A673 (cell line): ENCODE measurements around the gene TTLL12. TPM values are rescaled to one million over a fixed set of nuclear protein-coding genes. Genes with fewer than 3 reads are reported as not detected.

ENCODE experiments used
- BruUV-seq: library from RNA; stranded (reverse); fragments of 400-500 nt; replicated peaks from 2 replicates; lab custom pipeline; 2021; lab: Mats Ljungman, UMichigan
- CTCF ChIA-PET: fragments of 300-600 bp; sonication (Branson Sonifier 250); formaldehyde crosslinking; loops from one replicate; lab custom pipeline; 2022; ENCODE audit warnings: antibody characterized with exemption; lab: Charles Lee
- POLR2A ChIA-PET: fragments of 300-600 bp; sonication (Branson Sonifier 250); formaldehyde crosslinking; loops from one replicate; lab custom pipeline; 2022; ENCODE audit warnings: antibody characterized with exemption; ENCODE audit not compliant: low non-redundant PET; lab: Charles Lee
- DNase-seq: peaks from one replicate; pipeline ENCODE4 v3.0.0-alpha.2; 2015; ENCODE audit warnings: low spot score
- H3K27ac ChIP-seq: fragments of 200-600 bp; sonication (generic); 2 replicates; pipeline ENCODE4 v1.5.1; 2016; ENCODE audit warnings: mixed run types, low read depth, mild to moderate bottlenecking, mixed read lengths, antibody characterized with exemption, low read length; ENCODE audit not compliant: poor library complexity, severe bottlenecking
- H3K27me3 ChIP-seq: fragments of 200-600 bp; sonication (generic); replicated peaks from 2 replicates; pipeline ENCODE4 v1.6.1; 2017; ENCODE audit warnings: mixed run types, low read depth, mild to moderate bottlenecking, mixed read lengths, antibody characterized with exemption, low read length; ENCODE audit not compliant: insufficient read depth, poor library complexity
- H3K36me3 ChIP-seq: fragments of 200-600 bp; sonication (generic); 2 replicates; pipeline ENCODE4 v1.6.1; 2016; ENCODE audit warnings: mixed run types, mild to moderate bottlenecking, mixed read lengths, antibody characterized with exemption, low read length; ENCODE audit not compliant: insufficient read depth, poor library complexity, severe bottlenecking
- H3K4me1 ChIP-seq: fragments of 200-600 bp; sonication (generic); 2 replicates; pipeline ENCODE4 v1.6.1; 2017; ENCODE audit warnings: mixed run types, mild to moderate bottlenecking, mixed read lengths, antibody characterized with exemption, low read length; ENCODE audit not compliant: insufficient read depth, poor library complexity, severe bottlenecking
- H3K4me3 ChIP-seq: fragments of 200-600 bp; sonication (generic); 2 replicates; pipeline ENCODE4 v1.5.1; 2016; ENCODE audit warnings: low read depth, mixed run types, mild to moderate bottlenecking, mixed read lengths, low read length; ENCODE audit not compliant: poor library complexity, severe bottlenecking
- H3K9me3 ChIP-seq: fragments of 200-600 bp; sonication (generic); 2 replicates; pipeline ENCODE4 v1.6.1; 2016; ENCODE audit warnings: mixed run types, low read depth, mild to moderate bottlenecking, mixed read lengths, antibody characterized with exemption, low read length; ENCODE audit not compliant: poor library complexity, severe bottlenecking
- CTCF ChIP-seq: fragments of 300-800, 200-600 bp; sonication (generic); conservative IDR thresholded peaks from 2 replicates; pipeline ENCODE4 v1.5.1; 2017; ENCODE audit warnings: low read depth, mild to moderate bottlenecking, antibody characterized with exemption, low read length, moderate library complexity, mixed read lengths
- EZH2 ChIP-seq: fragments of 200-600 bp; sonication (generic); IDR thresholded peaks from 2 replicates; pipeline ENCODE4 v1.6.1; 2017; ENCODE audit warnings: borderline replicate concordance, low read depth, mild to moderate bottlenecking, mixed read lengths, antibody characterized with exemption, low read length; ENCODE audit not compliant: poor library complexity, severe bottlenecking
- intact Hi-C: fragments of 100-400 bp; cut with micrococcal nuclease; formaldehyde crosslinking; loops from one replicate; pipeline ENCODE4 v1.10.0; 2022; ENCODE audit not compliant: unreplicated experiment
- total RNA-seq: library from RNA; stranded (reverse); gene quantifications from 2 replicates; pipeline ENCODE4 v1.2.3, GENCODE V29; 2021

The TTLL12 gene
- total RNA-seq, 1 experiment from 2014 or later: 138 TPM

- no peaks in the 10 kb centered on the region for H3K9me3 ChIP-seq
- POLR2A ChIA-PET: no interaction called here
- CTCF ChIA-PET: no interaction called here
Observed at GRCh38 chr22:43210631-43211515, 23.9 kb upstream of the TTLL12 start.

GRCh38 chr22:43209971-43210370 lies 23.0 kb upstream of the TTLL12 start:
- DNase-seq: no peak
- no peak for TF ChIP-seq CTCF
- TF ChIP-seq EZH2: no peak
- Histone ChIP-seq H3K4me1 (no peaks in the 10 kb centered on the region), H3K27me3 (no peaks in the 10 kb centered on the region), H3K36me3 (no peaks in the 10 kb centered on the region), H3K4me3 (no peak overlapping the region), H3K9me3 (no peaks in the 10 kb centered on the region), H3K27ac (no peak overlapping the region)
- POLR2A ChIA-PET: no interaction called here
- intact Hi-C loops: no loop called here
- CTCF ChIA-PET: no interaction called here
- BruUV-seq: no TSS peak

More at GRCh38 chr22:43210631-43211515, 23.9 kb upstream of the TTLL12 start:
- no peak overlapping the region for H3K4me3 ChIP-seq
- no peaks in the 10 kb centered on the region for H3K27me3 ChIP-seq
- H3K27ac ChIP-seq: no peak overlapping the region
- no peaks in the 10 kb centered on the region for H3K36me3 ChIP-seq
- BruUV-seq: no TSS peak
- DNase-seq: no peak
- TF ChIP-seq EZH2 (no peak), CTCF (no peak)
- intact Hi-C loops: no loop called here
- no peaks in the 10 kb centered on the region for H3K4me1 ChIP-seq

- ChIA-PET CTCF (no interaction called here), POLR2A (interaction anchor here (0.6 kb wide), 1 partner anchor 504 kb away, joined by 15 read pairs; no protein-coding TSS in a partner anchor)
- no peak for DNase-seq
- intact Hi-C loops: no loop called here
- Histone ChIP-seq H3K36me3 (no peaks in the 10 kb centered on the region), H3K4me3 (no peak overlapping the region), H3K27ac (no peak overlapping the region), H3K4me1 (no peaks in the 10 kb centered on the region), H3K27me3 (no peaks in the 10 kb centered on the region), H3K9me3 (no peaks in the 10 kb centered on the region)
- TF ChIP-seq CTCF: no peak
- TF ChIP-seq EZH2: no peak
- no TSS peak for BruUV-seq
Observed at GRCh38 chr22:43209523-43209890, 22.6 kb upstream of the TTLL12 start.
